Natural killer cell (primary cell): ENCODE results near the gene SLC38A11. TPM values are rescaled to one million over a fixed set of nuclear protein-coding genes. Genes with fewer than 3 reads are reported as not detected.

Experiments
- ATAC-seq, 3 donors: fragments of 150-1000 bp in 2 of 3; fragments of 200-7000 bp in 1 of 3; cut with Tn5 transposase; 1 replicate in 1 of 3; 2 replicates in 2 of 3; pipeline ENCODE4 v1.10.0; 2021; ENCODE audit warnings: mild to moderate bottlenecking in 2 of 3, moderate library complexity in 2 of 3
- DNase-seq, 2 donors: peaks; one replicate each; pipeline versions ENCODE4 v3.0.0 to v3.0.0-alpha.2; 2013 to 2021; ENCODE audit warnings: mixed read lengths in 1 of 2
- H3K27ac ChIP-seq: one replicate; pipeline ENCODE4 v1.5.1; 2013; ENCODE audit warnings: mild to moderate bottlenecking, low read length
- H3K27me3 ChIP-seq: one replicate; pipeline ENCODE4 v1.6.1; 2013; ENCODE audit warnings: low read length; ENCODE audit not compliant: control insufficient read depth, insufficient read depth
- H3K36me3 ChIP-seq: one replicate; pipeline ENCODE4 v1.6.1; 2013; ENCODE audit warnings: low read length; ENCODE audit not compliant: control insufficient read depth, insufficient read depth
- H3K4me1 ChIP-seq: one replicate; pipeline ENCODE4 v1.6.1; 2013; ENCODE audit warnings: low read length; ENCODE audit not compliant: control insufficient read depth, insufficient read depth
- H3K4me3 ChIP-seq: one replicate; pipeline ENCODE4 v1.5.1; 2013; ENCODE audit warnings: low read length
- H3K9me3 ChIP-seq: one replicate; pipeline ENCODE4 v1.6.1; 2013; ENCODE audit warnings: low read length; ENCODE audit not compliant: control insufficient read depth, insufficient read depth
- H3K27ac Mint-ChIP-seq, 2 donors: one replicate each; pipeline ENCODE4 v1.8.0; 2022; ENCODE audit warnings: mild to moderate bottlenecking in 2 of 2, mixed read lengths in 2 of 2, moderate library complexity in 1 of 2
- H3K27me3 Mint-ChIP-seq, 2 donors: one replicate each; pipeline ENCODE4 v1.8.0; 2022; ENCODE audit warnings: low read depth in 2 of 2, mixed read lengths in 2 of 2
- H3K36me3 Mint-ChIP-seq: one replicate; pipeline ENCODE4 v1.8.0; 2022; ENCODE audit warnings: mixed read lengths
- H3K4me1 Mint-ChIP-seq, 2 donors: one replicate each; pipeline ENCODE4 v1.8.0; 2022; ENCODE audit warnings: mixed read lengths in 2 of 2
- H3K4me3 Mint-ChIP-seq: one replicate; pipeline ENCODE4 v1.8.0; 2022; ENCODE audit warnings: mild to moderate bottlenecking, moderate library complexity, mixed read lengths
- H3K9me3 Mint-ChIP-seq, 2 donors: one replicate each; pipeline ENCODE4 v1.8.0; 2022; ENCODE audit warnings: mixed read lengths in 2 of 2
- CTCF ChIP-seq: fragments of 200-600 bp; IDR thresholded peaks from one replicate; pipeline ENCODE4 v1.8.0; 2022; ENCODE audit warnings: antibody characterized with exemption
- WGBS: methylation state at CpG from one replicate; pipeline ENCODE4 v1.1.7; 2013; ENCODE audit warnings: missing lambda C conversion rate; ENCODE audit not compliant: insufficient coverage; 5-methylcytosine and 5-hydroxymethylcytosine counted together
- intact Hi-C: fragments of 100-400 bp; cut with micrococcal nuclease; formaldehyde crosslinking; loops from one replicate; pipeline ENCODE4 v1.14.2; 2022
- total RNA-seq, 4 donors: library from RNA; stranded (reverse); fragments of 120-200 nt in 1 of 4; gene quantifications; one replicate each; pipeline versions ENCODE4 v1.2.3 to v1.2.4, GENCODE V29; 2013 to 2022

The SLC38A11 gene
- total RNA-seq, 3 donors from 2014 or later (not counting 1 experiment from before 2014, with no cell fraction given) = 0.66 TPM; not detected in 2

- Histone ChIP-seq H3K9me3 (no peaks in the 10 kb centered on the region), H3K36me3 (no peaks in the 10 kb centered on the region)
- no peaks in the 10 kb centered on the region for H3K36me3 Mint-ChIP-seq
Observed at GRCh38 chr2:164875334-164876205, 79.8 kb downstream of the SLC38A11 start.

GRCh38 chr2:164873210-164873908 is 82.0 kb downstream of the SLC38A11 start:
- Mint-ChIP-seq H3K9me3 (no peaks in the 10 kb centered on the region), H3K27me3 (peaks cover 3 to 6% of the 10 kb centered on the region in 2 donors), H3K36me3 (no peaks in the 10 kb centered on the region), H3K4me3 (no peak overlapping the region), H3K4me1 (no peaks in the 10 kb centered on the region), H3K27ac (no peak overlapping the region)
- WGBS = 88% methylated on average over 9 of the region's 9 CpGs
- intact Hi-C loops = no loop called here
- H3K9me3 ChIP-seq = no peaks in the 10 kb centered on the region
- DNase-seq = no peak
- no peaks in the 10 kb centered on the region for H3K4me1 ChIP-seq
- no peak for ATAC-seq
- no peaks in the 10 kb centered on the region for H3K27me3 ChIP-seq
- no peaks in the 10 kb centered on the region for H3K36me3 ChIP-seq
- no peak overlapping the region for H3K4me3 ChIP-seq
- TF ChIP-seq CTCF = no peak
- H3K27ac ChIP-seq = no peak overlapping the region

More at GRCh38 chr2:164875334-164876205, 79.8 kb downstream of the SLC38A11 start:
- H3K4me3 ChIP-seq = no peak overlapping the region
- no peaks in the 10 kb centered on the region for H3K4me1 ChIP-seq
- DNase-seq = no peak
- H3K27me3 Mint-ChIP-seq = peaks cover 0 to 3% of the 10 kb centered on the region in 2 donors
- no peaks in the 10 kb centered on the region for H3K9me3 Mint-ChIP-seq
- ATAC-seq = no peak
- intact Hi-C loops = no loop called here
- H3K27me3 ChIP-seq = no peaks in the 10 kb centered on the region
- 93% methylated on average over 7 of the region's 10 CpGs for WGBS
- no peak overlapping the region for H3K27ac Mint-ChIP-seq
- H3K4me3 Mint-ChIP-seq = no peak overlapping the region
- TF ChIP-seq CTCF = no peak
- no peak overlapping the region for H3K27ac ChIP-seq
- no peaks in the 10 kb centered on the region for H3K4me1 Mint-ChIP-seq

GRCh38 chr2:164871404-164871803 is 83.9 kb downstream of the SLC38A11 start:
- no peak overlapping the region for H3K4me3 ChIP-seq
- Mint-ChIP-seq H3K27me3 (peaks cover 3 to 9% of the 10 kb centered on the region in 2 donors), H3K4me1 (no peaks in the 10 kb centered on the region), H3K36me3 (no peaks in the 10 kb centered on the region), H3K4me3 (no peak overlapping the region), H3K27ac (no peak overlapping the region), H3K9me3 (no peaks in the 10 kb centered on the region)
- H3K27ac ChIP-seq = no peak overlapping the region
- TF ChIP-seq CTCF = no peak
- intact Hi-C loops = no loop called here
- H3K36me3 ChIP-seq = no peaks in the 10 kb centered on the region
- no peaks in the 10 kb centered on the region for H3K4me1 ChIP-seq
- no peaks in the 10 kb centered on the region for H3K9me3 ChIP-seq
- DNase-seq (no peak), ATAC-seq (no peak)
- H3K27me3 ChIP-seq = no peaks in the 10 kb centered on the region
- 83% methylated on average over 1 of the region's 2 CpGs for WGBS
